Hepatocyte (in vitro differentiated cells): Measurements from ENCODE around the gene HECTD1.

Experiments used
- CTCF ChIP-seq: fragments of 200-600 bp; sonication (generic); IDR thresholded peaks from 2 replicates; pipeline ENCODE4 v1.5.1; 2016; ENCODE audit warnings: antibody characterized with exemption, mild to moderate bottlenecking; ENCODE audit not compliant: poor library complexity
- EZH2 ChIP-seq: fragments of 200-600 bp; sonication (generic); IDR thresholded peaks from 2 replicates; pipeline ENCODE4 v1.6.1; 2016; ENCODE audit warnings: antibody characterized with exemption, mild to moderate bottlenecking, borderline replicate concordance

- TF ChIP-seq CTCF (no peak), EZH2 (no peak)
Observed at GRCh38 chr14:31230573-31230958, 23.0 kb upstream of the HECTD1 start.
